K562 (cell line): ENCODE results near the gene RHOA. TPM values are rescaled to one million over a fixed set of nuclear protein-coding genes. Genes with fewer than 3 reads are reported as not detected.
A peak's percentile ranks its signal among the peaks of the same experiment; 100 is the strongest.

Source experiments
- ATAC-seq: fragments of 200-7000 bp; cut with Tn5 transposase; 3 replicates; pipeline ENCODE4 v1.9.1; 2020; ENCODE audit warnings: moderate library complexity
- BruUV-seq: library from RNA; stranded (reverse); fragments of 400-500 nt; replicated peaks from 2 replicates; lab custom pipeline; 2021; lab: Mats Ljungman, UMichigan
- CTCF ChIA-PET: fragments of 300-600 bp; formaldehyde crosslinking; extraction: SDS; loops from one replicate; lab custom pipeline; 2021; ENCODE audit warnings: low intra/inter-chr PET ratio; lab: Yijun Ruan, JAX
- POLR2A ChIA-PET: fragments of 300-600, 350-650 bp; sonication (Branson Sonifier 250); formaldehyde crosslinking; extraction: SDS; loops from one replicate; lab custom pipeline; 2021; ENCODE audit warnings: antibody characterized with exemption, inconsistent platforms; lab: Yijun Ruan, JAX
- DNase-seq, 4 experiments: peaks; one replicate each; pipeline versions ENCODE4 v3.0.0 to v3.0.0-alpha.2; 2011 to 2018; ENCODE audit warnings: low spot score in 3 of 4, mixed read lengths in 3 of 4; ENCODE audit errors: extremely low read depth in 1 of 4
- FAIRE-seq: peaks from 2 replicates; lab custom pipeline; 2011; peaks lifted over from hg19 to GRCh38; lab: Jason Lieb, UNC
- H2AFZ ChIP-seq: 2 replicates; pipeline ENCODE4 v1.6.0; 2011; ENCODE audit warnings: low read depth, low read length, control low read depth, inconsistent platforms
- H3K27ac ChIP-seq: fragments of 200-600 bp; 3 replicates; pipeline ENCODE4 v1.8.0; 2011; ENCODE audit warnings: low read depth, mild to moderate bottlenecking, control low read depth, inconsistent platforms, low read length, moderate library complexity, mixed read lengths; ENCODE audit errors: extremely low read depth
- H3K27me3 ChIP-seq, 2 experiments: fragments of 300-600 bp in 1 of 2; 2 replicates in 1 of 2; 3 replicates in 1 of 2; pipeline versions ENCODE4 v1.6.0 to v1.8.0; 2011; ENCODE audit warnings: inconsistent platforms in 2 of 2, low read length in 2 of 2, mild to moderate bottlenecking in 1 of 2, mixed read lengths in 1 of 2, moderate library complexity in 1 of 2; ENCODE audit not compliant: control insufficient read depth in 2 of 2, insufficient read depth in 2 of 2
- H3K36me3 ChIP-seq: fragments of 300-600 bp; 3 replicates; pipeline ENCODE4 v1.8.0; 2011; ENCODE audit warnings: mild to moderate bottlenecking, low read length, inconsistent platforms; ENCODE audit not compliant: control insufficient read depth, insufficient read depth
- H3K4me1 ChIP-seq, 2 experiments: fragments of 200-600 bp in 1 of 2; replicated peaks in 1 of 2; 2 replicates in 1 of 2; 3 replicates in 1 of 2; pipeline versions ENCODE4 v1.5.1 to v1.8.0; 2011; ENCODE audit warnings: inconsistent platforms in 2 of 2, low read length in 2 of 2, mild to moderate bottlenecking in 1 of 2, mixed read lengths in 1 of 2, moderate library complexity in 1 of 2; ENCODE audit not compliant: control insufficient read depth in 2 of 2, insufficient read depth in 2 of 2
- H3K4me2 ChIP-seq: 2 replicates; pipeline ENCODE4 v1.6.1; 2011; ENCODE audit warnings: low read length, control low read depth, inconsistent platforms, mixed read lengths; ENCODE audit not compliant: insufficient read depth
- H3K4me3 ChIP-seq: fragments of 200-600 bp; sonication (generic), shearing (Covaris generic); 2 replicates; pipeline ENCODE4 v1.5.1; 2016; ENCODE audit warnings: control low read depth, inconsistent platforms
- H3K79me2 ChIP-seq: fragments of 200-600 bp; 3 replicates; pipeline ENCODE4 v1.8.0; 2011; ENCODE audit warnings: low read length, inconsistent platforms; ENCODE audit not compliant: control insufficient read depth, insufficient read depth
- H3K9ac ChIP-seq, 2 experiments: 2 replicates each; pipeline versions ENCODE4 v1.6.0 to v1.6.1; 2011; ENCODE audit warnings: low read depth in 2 of 2, low read length in 2 of 2, control low read depth in 1 of 2, inconsistent platforms in 1 of 2, mild to moderate bottlenecking in 1 of 2, mixed read lengths in 1 of 2; ENCODE audit not compliant: insufficient read depth in 1 of 2
- H3K9me1 ChIP-seq: one replicate; pipeline ENCODE4 v1.6.0; 2011; ENCODE audit warnings: inconsistent platforms, mild to moderate bottlenecking, low read length, moderate library complexity; ENCODE audit not compliant: control insufficient read depth, insufficient read depth
- H3K9me3 ChIP-seq: replicated peaks from 2 replicates; pipeline ENCODE4 v1.5.1; 2011; ENCODE audit warnings: low read depth, low read length, inconsistent platforms; ENCODE audit not compliant: control insufficient read depth, insufficient read depth
- H4K20me1 ChIP-seq: replicated peaks from 2 replicates; pipeline ENCODE4 v1.6.1; 2011; ENCODE audit warnings: low read length, inconsistent platforms, mixed read lengths; ENCODE audit not compliant: control insufficient read depth, insufficient read depth
- POLR2H ChIP-seq: IDR thresholded peaks from 2 replicates; pipeline ENCODE4 v1.6.1; 2016; ENCODE audit warnings: missing genetic modification characterization, low read depth, mild to moderate bottlenecking, control low read depth, missing compliant biosample characterization, moderate library complexity
- RCOR1 ChIP-seq, 2 experiments: IDR thresholded peaks; 2 replicates each; pipeline ENCODE4 v1.6.1; 2012; ENCODE audit warnings: low read depth in 2 of 2, low read length in 2 of 2, borderline replicate concordance in 1 of 2, improper control_type of control experiment in 1 of 2
- WGBS: fragments of 100-300 bp; shearing (Covaris generic); methylation state at CpG from one replicate; pipeline ENCODE4 v1.1.6; 2016; ENCODE audit warnings: low coverage, mixed read lengths; ENCODE audit not compliant: insufficient coverage; ENCODE audit errors: missing lambda C conversion rate; 5-methylcytosine and 5-hydroxymethylcytosine counted together
- in situ Hi-C: fragments of 300-500 bp; cut with MboI; formaldehyde crosslinking; loops from 4 replicates; pipeline ENCODE4 v1.15.0; 2018; ENCODE audit warnings: inconsistent platforms, mixed read lengths
- intact Hi-C: fragments of 100-400 bp; cut with micrococcal nuclease; formaldehyde crosslinking; loops from 2 replicates; pipeline ENCODE4 v1.14.2; 2022
- polyA plus RNA-seq, 8 experiments: library from polyadenylated mRNA; depleted of rRNA in 4 of 8; stranded (reverse) in 5 of 8; unstranded in 3 of 8; fragments of >200 nt; fragmentation: Nextera tagmentation in 2 of 8; fragmentation: Illumina TruSeq in 1 of 8; extraction: Ambion mirVana in 2 of 8; extraction: Trizol in 1 of 8; gene quantifications; 2 replicates each; pipeline versions ENCODE4 v1.2.1 to v1.2.3, GENCODE V29; 2011 to 2014; ENCODE audit warnings: inconsistent platforms in 1 of 8, missing spikeins in 1 of 8
- total RNA-seq, 7 experiments: library from RNA; depleted of rRNA in 6 of 7; stranded (reverse); fragments of >200 nt in 6 of 7; fragmentation: Illumina TruSeq in 2 of 7; extraction: Trizol in 2 of 7; gene quantifications; 2 replicates each; pipeline versions ENCODE4 v1.2.1 to v1.2.3, GENCODE V29; 2011 to 2021; ENCODE audit warnings: low replicate concordance in 1 of 7
- TF ChIP-seq, protein P1 (sequence below): fragments of 250-450 bp; sonication (Bioruptor Pico); IDR thresholded peaks from 2 replicates; pipeline ENCODE4 v1.8.0; 2021; ENCODE audit warnings: mild to moderate bottlenecking, moderate library complexity
- TF ChIP-seq, protein P2 (sequence below): IDR thresholded peaks from 3 replicates; pipeline ENCODE4 v1.6.1; 2011; ENCODE audit warnings: borderline replicate concordance, mild to moderate bottlenecking; ENCODE audit not compliant: insufficient read length, insufficient read depth

The RHOA gene
- total and polyA plus RNA-seq, 9 of the 15 experiments (the other 6 are each of a cell fraction or from before 2014, with no cell fraction given): 136 to 540 (median 236) TPM

DNA sequence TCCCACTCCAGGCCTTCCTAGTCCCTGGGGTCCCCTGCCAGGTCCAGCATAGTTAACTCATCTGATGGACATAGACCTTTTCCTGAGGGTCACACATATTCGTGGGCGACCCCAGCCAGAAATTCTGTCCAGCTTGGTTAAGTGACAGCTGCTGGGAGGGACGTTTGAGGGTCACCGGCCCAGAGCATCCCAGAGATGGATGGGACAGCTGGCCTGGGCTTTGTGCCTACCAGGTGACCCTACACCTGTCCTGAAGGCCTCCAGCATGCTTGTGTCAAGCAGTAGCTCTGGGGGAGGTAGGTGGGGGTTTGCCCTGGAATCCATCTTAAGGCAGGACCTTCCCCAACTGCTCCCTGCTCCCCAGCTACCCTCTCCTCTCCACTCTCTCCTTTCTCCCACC, 49.2 kb upstream of the RHOA start:
- no peaks in the 10 kb centered on the region for H3K27me3 ChIP-seq
- DNase-seq: no peak
- H3K4me2 ChIP-seq: no peak overlapping the region
- FAIRE-seq: no peak
- intact Hi-C loops (no loop called here), in situ Hi-C loops (no loop called here)
- no peaks in the 10 kb centered on the region for H4K20me1 ChIP-seq
- TF ChIP-seq, protein P1, sequence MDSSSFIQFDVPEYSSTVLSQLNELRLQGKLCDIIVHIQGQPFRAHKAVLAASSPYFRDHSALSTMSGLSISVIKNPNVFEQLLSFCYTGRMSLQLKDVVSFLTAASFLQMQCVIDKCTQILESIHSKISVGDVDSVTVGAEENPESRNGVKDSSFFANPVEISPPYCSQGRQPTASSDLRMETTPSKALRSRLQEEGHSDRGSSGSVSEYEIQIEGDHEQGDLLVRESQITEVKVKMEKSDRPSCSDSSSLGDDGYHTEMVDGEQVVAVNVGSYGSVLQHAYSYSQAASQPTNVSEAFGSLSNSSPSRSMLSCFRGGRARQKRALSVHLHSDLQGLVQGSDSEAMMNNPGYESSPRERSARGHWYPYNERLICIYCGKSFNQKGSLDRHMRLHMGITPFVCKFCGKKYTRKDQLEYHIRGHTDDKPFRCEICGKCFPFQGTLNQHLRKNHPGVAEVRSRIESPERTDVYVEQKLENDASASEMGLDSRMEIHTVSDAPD (CRISPR knock-in tag): no peak
- TF ChIP-seq, protein P2, sequence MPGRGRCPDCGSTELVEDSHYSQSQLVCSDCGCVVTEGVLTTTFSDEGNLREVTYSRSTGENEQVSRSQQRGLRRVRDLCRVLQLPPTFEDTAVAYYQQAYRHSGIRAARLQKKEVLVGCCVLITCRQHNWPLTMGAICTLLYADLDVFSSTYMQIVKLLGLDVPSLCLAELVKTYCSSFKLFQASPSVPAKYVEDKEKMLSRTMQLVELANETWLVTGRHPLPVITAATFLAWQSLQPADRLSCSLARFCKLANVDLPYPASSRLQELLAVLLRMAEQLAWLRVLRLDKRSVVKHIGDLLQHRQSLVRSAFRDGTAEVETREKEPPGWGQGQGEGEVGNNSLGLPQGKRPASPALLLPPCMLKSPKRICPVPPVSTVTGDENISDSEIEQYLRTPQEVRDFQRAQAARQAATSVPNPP: no peak
- TF ChIP-seq RCOR1 (IDR thresholded peaks at IDR 0.05; ENCODE audit: borderline replicate concordance in 1 of 2, low read depth in 2 of 2, low read length in 2 of 2) (no peak), POLR2H (tag) (no peak)
- H3K9me3 ChIP-seq: no peaks in the 10 kb centered on the region
- WGBS: 48% methylated on average over 4 of the region's 4 CpGs
- POLR2A ChIA-PET: no interaction called here
- CTCF ChIA-PET: no interaction called here
- no peaks in the 10 kb centered on the region for H3K9me1 ChIP-seq
- ATAC-seq: no peak
- no peaks in the 10 kb centered on the region for H3K36me3 ChIP-seq
- no TSS peak for BruUV-seq
- no peak overlapping the region for H3K27ac ChIP-seq
- peaks cover 15 to 17% of the 10 kb centered on the region in 2 experiments; a peak in 4 of 5 replicates for H3K4me1 ChIP-seq
- 0 out of 2 replicates have a peak overlapping the region, but pooled peaks have one; percentile 21 for H2AFZ ChIP-seq
- H3K4me3 ChIP-seq: no peak overlapping the region
- H3K79me2 ChIP-seq: no peaks in the 10 kb centered on the region
- 0 out of 4 replicates have a peak overlapping the region, but pooled peaks of 1 of the 2 experiments have one; percentile 31 for H3K9ac ChIP-seq
